T-helper 1 cell treated with Interleukin-12 subunit alpha and Interleukin-12 subunit beta and Interleukin-4 antibody, amounts not matched to agents 30 μg/mL and 1 μg/mL, for 36 hours (primary cell): ENCODE results near the gene U2AF1L4.

Experiments used
- H3K27ac Mint-ChIP-seq: one replicate; pipeline ENCODE4 v1.8.0; 2021; ENCODE audit warnings: mild to moderate bottlenecking, mixed read lengths
- H3K27me3 Mint-ChIP-seq: one replicate; pipeline ENCODE4 v1.8.0; 2021; ENCODE audit warnings: low read depth, mixed read lengths
- H3K36me3 Mint-ChIP-seq: one replicate; pipeline ENCODE4 v1.8.0; 2021; ENCODE audit warnings: low read depth, mixed read lengths
- H3K4me1 Mint-ChIP-seq: one replicate; pipeline ENCODE4 v1.8.0; 2021; ENCODE audit warnings: low read depth, mixed read lengths
- H3K4me3 Mint-ChIP-seq: one replicate; pipeline ENCODE4 v1.8.0; 2021; ENCODE audit warnings: mild to moderate bottlenecking, moderate library complexity, mixed read lengths
- H3K9me3 Mint-ChIP-seq: one replicate; pipeline ENCODE4 v1.8.0; 2021; ENCODE audit warnings: mixed read lengths

U2AF1L4 gene

DNA sequence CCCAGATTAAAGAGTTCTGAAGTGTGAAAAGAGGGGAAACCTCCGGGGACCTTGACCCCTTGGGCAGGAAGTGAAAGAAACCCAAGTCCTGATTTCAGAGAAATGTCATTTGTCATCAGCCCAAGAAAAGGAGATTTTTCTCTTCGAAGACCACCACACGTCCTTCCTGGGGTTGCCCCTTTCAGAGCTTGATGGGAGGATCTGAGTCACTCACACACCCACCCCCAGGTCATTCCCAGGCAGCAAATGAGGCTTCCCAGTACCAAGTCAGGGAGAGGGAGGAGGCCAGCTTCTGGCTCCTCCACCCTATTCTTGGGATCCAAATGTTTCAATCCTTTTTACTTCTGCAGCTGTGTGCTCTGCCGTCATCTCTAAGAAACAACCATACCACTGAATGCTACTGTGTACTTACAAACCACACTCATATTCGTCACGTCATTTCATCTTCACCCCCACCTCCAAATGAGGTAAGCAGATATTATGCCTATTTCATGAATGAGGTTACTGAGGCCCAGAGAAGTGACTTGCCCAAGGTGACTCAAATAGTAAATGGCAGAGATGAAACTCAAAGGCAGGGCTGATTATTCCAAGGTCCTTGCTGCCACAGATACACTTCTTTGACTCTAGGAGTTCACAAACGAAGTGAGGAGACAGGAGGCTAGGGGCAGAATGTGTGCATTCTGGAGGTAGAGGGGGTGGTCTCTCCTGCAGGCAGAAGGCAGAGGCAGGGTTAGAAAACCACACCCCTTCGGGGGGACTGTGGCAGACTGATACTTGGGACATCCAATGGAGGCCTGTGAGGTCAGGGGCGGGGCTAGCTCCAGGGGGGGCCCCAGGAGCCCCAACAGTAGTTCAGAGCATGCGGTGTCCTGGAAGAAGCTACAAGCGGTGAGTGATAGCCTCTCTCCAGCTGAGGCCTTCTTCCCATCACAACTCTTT, 32.4 kb downstream of the U2AF1L4 start:
- Mint-ChIP-seq H3K27me3 (no peaks in the 10 kb centered on the region), H3K27ac (peak overlapping the region; percentile 99), H3K36me3 (peaks cover 9% of the 10 kb centered on the region), H3K9me3 (no peaks in the 10 kb centered on the region), H3K4me3 (peak overlapping the region; percentile 93), H3K4me1 (peaks cover 61% of the 10 kb centered on the region)

DNA sequence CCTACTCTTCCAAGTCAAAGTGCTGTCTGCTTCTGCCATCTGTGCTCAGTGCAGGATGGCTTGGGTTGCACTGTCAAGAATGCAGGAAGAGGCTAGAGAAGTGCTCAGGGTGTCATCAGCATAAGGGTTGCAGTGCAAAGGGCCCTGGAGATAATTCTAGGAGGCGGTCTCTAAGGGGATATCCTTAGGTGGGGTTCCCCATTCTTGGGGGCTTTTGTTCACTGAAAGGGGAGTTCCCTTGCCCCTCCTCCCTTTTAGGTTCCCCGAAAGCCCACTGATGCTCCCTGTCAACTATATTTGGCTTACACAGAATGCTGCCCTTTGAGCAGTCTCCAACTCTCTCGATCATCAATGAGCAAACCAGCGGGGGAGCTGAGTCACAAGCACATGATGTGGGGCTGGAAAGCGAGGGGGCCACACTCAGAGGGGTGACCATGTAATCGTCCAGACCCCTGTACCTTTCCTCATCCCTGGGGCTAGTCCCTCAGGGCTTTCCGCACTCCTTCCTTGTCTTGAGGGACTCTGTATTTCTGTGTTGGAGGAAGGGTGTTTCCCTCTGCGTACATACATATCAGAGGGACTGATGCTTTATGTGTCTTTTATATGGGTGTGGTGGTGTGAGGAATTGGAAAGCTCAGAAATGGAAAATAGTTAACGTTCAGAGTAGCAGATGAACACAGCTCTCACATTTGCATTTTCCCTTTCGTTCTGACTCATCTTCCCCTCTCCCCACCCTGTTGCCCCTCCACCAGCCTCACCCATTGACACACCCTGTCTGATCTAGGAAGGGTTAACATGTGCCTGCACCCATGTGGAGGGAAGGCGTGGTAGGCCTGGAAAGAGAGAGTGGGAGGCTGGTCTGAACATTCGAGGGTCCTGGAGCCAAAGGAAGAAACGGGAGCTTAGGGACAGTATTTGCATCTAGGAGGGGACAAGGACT, 34.2 kb downstream of the U2AF1L4 start:
- Mint-ChIP-seq H3K4me3 (peak overlapping the region; percentile 74), H3K27ac (peak overlapping the region; percentile 99), H3K4me1 (peaks cover 54% of the 10 kb centered on the region), H3K27me3 (no peaks in the 10 kb centered on the region), H3K9me3 (no peaks in the 10 kb centered on the region), H3K36me3 (peaks cover 3% of the 10 kb centered on the region)

DNA sequence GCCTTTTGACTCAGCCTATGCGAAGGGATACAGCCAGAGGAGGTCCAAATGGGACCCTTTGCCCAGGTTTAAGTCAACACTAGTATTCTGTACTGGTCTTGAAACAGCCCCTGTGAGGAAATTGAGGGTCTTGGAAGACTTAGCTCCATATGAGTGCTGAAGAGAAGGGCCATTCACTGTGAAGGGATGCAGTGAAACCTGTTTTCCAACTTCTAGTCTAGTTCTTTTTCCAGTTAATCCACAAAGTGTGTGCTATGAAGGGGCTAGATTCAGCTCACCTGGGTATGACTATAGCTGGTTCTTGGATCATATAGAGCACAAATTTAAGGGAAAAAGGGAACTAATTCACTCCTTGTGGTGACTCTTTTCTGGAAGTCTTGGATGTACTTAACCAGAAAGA, 36.8 kb downstream of the U2AF1L4 start:
- H3K4me3 Mint-ChIP-seq, result no peak overlapping the region
- no peak overlapping the region for H3K27ac Mint-ChIP-seq
- no peaks in the 10 kb centered on the region for H3K36me3 Mint-ChIP-seq
- H3K9me3 Mint-ChIP-seq, result no peaks in the 10 kb centered on the region
- peaks cover 33% of the 10 kb centered on the region for H3K4me1 Mint-ChIP-seq
- H3K27me3 Mint-ChIP-seq, result no peaks in the 10 kb centered on the region

DNA sequence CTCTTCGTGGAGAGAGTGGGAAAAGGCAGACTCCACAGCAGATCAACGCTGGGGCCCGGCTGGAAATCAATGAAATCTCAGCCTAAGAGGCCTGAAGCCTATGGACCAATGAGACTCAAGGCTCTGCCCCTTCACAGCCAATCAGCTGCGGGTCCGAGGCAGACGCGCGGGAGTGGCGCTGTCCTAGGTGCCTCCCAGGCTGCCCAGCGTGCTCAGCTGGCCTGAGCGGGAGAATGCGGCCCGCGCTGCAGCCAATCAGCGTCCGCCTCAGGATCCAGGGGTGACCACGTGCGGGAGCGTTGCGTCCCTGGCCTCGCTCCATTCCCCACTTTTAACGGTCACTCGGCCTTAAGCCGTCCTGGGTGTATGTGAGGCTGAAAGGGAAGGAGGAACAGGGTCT, 41.0 kb downstream of the U2AF1L4 start, which contains the start of gene ZBTB32:
Gene ZBTB32 (plus strand): TSS at position 341 of the 400 bp plus-strand sequence. CDS start 10,069 bp downstream, outside the sequence.
- peaks cover 3% of the 10 kb centered on the region for H3K36me3 Mint-ChIP-seq

DNA sequence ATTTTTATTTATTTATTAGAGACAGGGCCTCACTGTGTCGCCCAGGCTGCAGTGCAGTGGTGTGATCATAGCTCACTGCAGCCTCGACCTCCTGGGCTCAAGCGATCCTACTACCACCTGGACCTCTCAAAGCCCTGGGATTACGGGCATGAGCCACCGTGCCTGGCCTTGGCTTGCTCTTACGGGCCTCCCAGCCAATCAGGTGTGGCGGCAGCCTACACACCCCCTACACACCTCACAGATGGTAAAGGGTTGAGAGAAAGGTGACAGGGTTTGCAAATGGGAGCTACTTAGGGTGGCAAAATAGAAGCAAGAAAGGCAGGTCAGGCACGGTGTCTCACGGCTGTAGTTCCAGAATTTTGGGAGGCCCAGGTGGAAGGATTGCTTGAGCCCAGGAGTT, 41.9 kb downstream of the U2AF1L4 start:
- Mint-ChIP-seq H3K9me3 (no peaks in the 10 kb centered on the region), H3K27ac (no peak overlapping the region), H3K4me1 (peaks cover 13% of the 10 kb centered on the region), H3K4me3 (no peak overlapping the region), H3K36me3 (peaks cover 3% of the 10 kb centered on the region), H3K27me3 (no peaks in the 10 kb centered on the region)

More for the DNA sequence above, 41.0 kb downstream of the U2AF1L4 start, which contains the start of gene ZBTB32:
- H3K4me1 Mint-ChIP-seq, result peaks cover 9% of the 10 kb centered on the region
- H3K9me3 Mint-ChIP-seq, result no peaks in the 10 kb centered on the region
- no peak within 1 kb of the TSS for H3K4me3 Mint-ChIP-seq
- no peak within 1 kb of the TSS for H3K27ac Mint-ChIP-seq
- H3K27me3 Mint-ChIP-seq, result no peaks in the 10 kb centered on the region

DNA sequence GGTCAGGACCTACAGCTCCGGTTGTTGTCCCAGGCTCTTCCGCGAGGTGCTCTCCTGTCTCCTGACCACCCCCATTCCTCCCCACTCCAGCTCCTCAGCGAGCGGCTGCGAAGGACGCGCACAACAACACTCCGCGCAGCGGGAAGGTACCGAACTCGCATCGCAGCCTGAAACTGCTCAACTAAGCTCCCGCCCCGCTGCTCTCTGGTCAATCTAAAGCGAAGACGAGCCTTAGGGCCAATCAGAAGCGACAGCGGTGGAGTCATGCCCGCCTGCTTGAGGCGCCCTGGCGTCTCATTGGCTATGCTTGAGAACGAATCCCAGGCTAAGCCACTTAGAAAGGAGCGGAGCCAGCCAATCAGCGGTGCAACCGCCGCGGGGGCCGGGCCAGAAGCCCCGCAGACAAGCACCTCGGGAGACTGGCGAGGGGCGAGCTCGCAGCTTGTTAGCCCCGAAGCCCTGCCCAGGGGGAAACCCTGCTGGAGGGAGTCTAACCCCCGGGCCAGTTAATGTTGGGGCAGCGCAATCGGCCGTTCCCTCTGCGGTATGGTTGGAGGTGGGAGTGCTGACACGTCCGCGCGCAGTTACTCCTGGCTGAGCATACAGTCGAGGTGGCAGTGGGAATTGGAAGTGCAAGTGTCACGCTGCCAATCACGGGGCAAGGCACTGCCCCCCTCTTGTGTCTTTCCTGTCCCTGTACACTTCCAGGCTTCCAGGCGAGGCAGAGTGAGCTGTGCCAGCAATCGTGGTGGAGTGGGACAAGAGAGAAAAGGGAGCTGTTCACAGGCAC, 42.8 kb downstream of the U2AF1L4 start:
- Mint-ChIP-seq H3K36me3 (peaks cover 3% of the 10 kb centered on the region), H3K4me1 (peaks cover 13% of the 10 kb centered on the region), H3K4me3 (peak overlapping the region; percentile 95), H3K27me3 (no peaks in the 10 kb centered on the region), H3K27ac (peak overlapping the region; percentile 98), H3K9me3 (no peaks in the 10 kb centered on the region)

DNA sequence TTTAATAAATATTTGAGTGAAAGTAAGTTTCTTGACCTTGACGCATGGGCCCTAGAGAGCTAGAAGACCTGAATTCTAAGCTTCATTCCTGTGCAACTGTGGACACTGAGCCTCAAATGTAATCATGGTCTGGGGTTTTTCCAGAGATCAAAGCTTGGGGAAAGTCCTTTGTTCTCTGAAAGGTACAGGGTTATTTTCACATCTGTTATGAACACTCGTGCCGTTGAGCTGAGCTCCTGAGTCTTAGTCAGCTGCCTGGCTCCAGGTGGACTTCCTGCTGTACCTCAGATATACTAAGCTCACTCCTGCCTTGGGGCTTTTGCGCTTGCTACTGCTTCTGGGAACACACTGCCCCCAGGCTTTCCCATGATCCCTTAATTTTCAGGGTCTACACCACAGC, 48.4 kb downstream of the U2AF1L4 start:
- H3K9me3 Mint-ChIP-seq, result no peaks in the 10 kb centered on the region
- H3K36me3 Mint-ChIP-seq, result no peaks in the 10 kb centered on the region
- H3K4me1 Mint-ChIP-seq, result peaks cover 22% of the 10 kb centered on the region
- H3K4me3 Mint-ChIP-seq, result no peak overlapping the region
- no peak overlapping the region for H3K27ac Mint-ChIP-seq
- no peaks in the 10 kb centered on the region for H3K27me3 Mint-ChIP-seq

DNA sequence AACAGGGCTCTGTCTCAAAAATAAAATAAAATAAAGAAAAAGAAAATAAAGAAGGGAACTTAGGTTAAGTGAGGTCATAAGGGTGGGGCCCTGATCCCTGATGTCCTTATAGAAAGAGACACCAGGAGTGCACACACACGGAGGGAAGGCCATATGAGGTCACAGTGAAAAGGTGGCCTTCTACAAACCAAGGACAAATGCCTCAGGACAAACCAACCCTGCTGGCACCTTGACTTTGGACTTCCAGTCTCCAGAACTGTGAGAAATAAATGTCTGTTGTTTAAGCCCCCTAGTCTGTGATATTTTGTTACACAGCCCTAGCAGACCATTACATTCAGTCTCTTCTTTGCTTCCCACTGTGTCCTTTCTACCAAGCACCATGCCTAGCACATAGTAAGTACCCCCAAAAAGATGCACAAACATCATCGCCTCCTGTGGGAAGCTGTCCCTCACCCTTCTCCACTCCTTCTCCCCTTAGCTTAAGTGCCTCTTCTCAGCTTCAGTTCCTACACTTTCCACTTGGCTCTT, 49.3 kb downstream of the U2AF1L4 start:
- Mint-ChIP-seq H3K4me3 (no peak overlapping the region), H3K27me3 (no peaks in the 10 kb centered on the region), H3K27ac (peak overlapping the region; percentile 8), H3K4me1 (peaks cover 22% of the 10 kb centered on the region), H3K36me3 (no peaks in the 10 kb centered on the region), H3K9me3 (no peaks in the 10 kb centered on the region)

DNA sequence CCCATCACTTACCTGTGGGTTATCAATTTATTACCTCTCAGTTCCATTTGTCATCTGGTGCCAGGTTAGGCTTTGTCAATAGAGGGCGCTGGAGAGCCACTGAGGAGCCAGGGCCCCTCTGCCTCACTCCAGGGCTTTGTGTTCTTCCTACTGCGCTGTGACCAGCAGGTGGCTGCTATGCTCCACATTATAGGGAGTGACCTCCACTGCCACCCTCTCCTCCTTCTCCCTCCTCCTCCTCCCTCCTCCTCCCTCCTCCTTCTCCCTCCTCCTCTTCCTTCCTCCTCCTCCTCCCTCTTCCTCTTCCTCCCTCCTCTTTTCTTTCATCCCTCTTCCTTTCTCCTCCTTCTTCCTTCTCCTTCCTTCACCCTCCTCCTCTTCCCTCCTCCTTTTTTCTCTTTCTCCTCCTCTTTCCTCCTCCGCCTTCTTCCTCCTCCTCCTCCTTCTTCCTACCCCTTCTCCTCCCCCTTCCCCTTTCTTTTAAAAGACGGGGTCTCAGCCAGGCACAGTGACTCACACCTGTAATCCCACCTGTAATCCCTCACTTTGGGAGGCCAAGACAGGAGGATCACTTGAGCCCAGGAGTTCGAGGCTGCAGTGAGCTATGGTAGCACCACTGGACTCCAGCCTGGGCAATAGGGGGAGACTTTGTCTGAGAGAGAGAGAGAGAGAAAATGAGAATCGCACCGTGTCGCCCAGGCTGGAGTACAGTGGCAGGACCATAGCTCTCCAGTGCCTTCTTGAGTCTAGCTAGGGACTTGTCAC, 51.2 kb downstream of the U2AF1L4 start:
- Mint-ChIP-seq H3K36me3 (no peaks in the 10 kb centered on the region), H3K27me3 (no peaks in the 10 kb centered on the region), H3K9me3 (no peaks in the 10 kb centered on the region), H3K4me1 (peaks cover 17% of the 10 kb centered on the region), H3K4me3 (no peak overlapping the region), H3K27ac (peak overlapping the region; percentile 62)

DNA sequence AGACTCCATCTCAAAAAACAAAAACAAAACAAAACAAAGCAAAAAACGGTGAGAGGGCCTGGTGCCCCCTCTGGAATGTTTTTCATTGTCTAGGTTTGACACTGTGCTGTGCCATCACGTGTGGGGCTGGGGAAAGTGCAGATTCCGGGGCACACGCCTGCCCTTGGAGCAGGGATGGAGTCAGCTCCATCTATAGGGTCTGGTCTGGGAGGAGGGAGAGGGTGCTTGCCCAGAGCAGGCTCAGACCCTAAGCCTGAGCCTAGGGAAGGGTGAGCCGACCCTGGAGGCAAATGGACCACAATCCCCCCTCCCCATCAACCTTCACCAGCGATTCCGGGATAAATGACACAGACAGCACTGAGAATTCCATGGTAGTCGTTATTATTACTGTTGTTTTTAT, 51.8 kb downstream of the U2AF1L4 start:
- no peaks in the 10 kb centered on the region for H3K9me3 Mint-ChIP-seq
- peaks cover 13% of the 10 kb centered on the region for H3K4me1 Mint-ChIP-seq
- H3K36me3 Mint-ChIP-seq, result no peaks in the 10 kb centered on the region
- no peak overlapping the region for H3K4me3 Mint-ChIP-seq
- H3K27me3 Mint-ChIP-seq, result no peaks in the 10 kb centered on the region
- no peak overlapping the region for H3K27ac Mint-ChIP-seq
